ENCODE data around the gene FLVCR1. TPM values are rescaled to one million over a fixed set of nuclear protein-coding genes. Genes with fewer than 3 reads are reported as not detected.

The FLVCR1 gene
- total and polyA plus RNA-seq, 3 donors from 2014 or later = 7.4 to 13.3 (median 10.1) TPM

GRCh38 chr1:212820969-212821368, 37.1 kb upstream of the FLVCR1 start:
- intact Hi-C loops (cut with DNase I; ENCODE audit: low total_unique reads) = no loop called here
- H3K36me3 ChIP-seq (ENCODE audit: low read depth, missing control alignments) = no peaks in the 10 kb centered on the region
- no peak for DNase-seq
- TF ChIP-seq CTCF (IDR thresholded peaks at IDR 0.05) (no peak), POLR2A (IDR thresholded peaks at IDR 0.05) (no peak)
- 85 to 89% methylated on average over 2 of the region's 2 CpGs for WGBS, 2 donors
- no peaks in the 10 kb centered on the region for H3K27me3 ChIP-seq
- no peak overlapping the region for H3K27ac ChIP-seq
- H3K4me1 ChIP-seq = peaks cover 6% of the 10 kb centered on the region
- H3K9me3 ChIP-seq = no peaks in the 10 kb centered on the region
- no peak overlapping the region for H3K4me3 ChIP-seq

- no peaks in the 10 kb centered on the region for H3K36me3 ChIP-seq (ENCODE audit: low read depth, missing control alignments)
- peaks cover 5% of the 10 kb centered on the region for H3K4me1 ChIP-seq
- WGBS, 2 donors = 92 to 97% methylated on average over 3 of the region's 3 CpGs
- H3K27ac ChIP-seq = no peak overlapping the region
- intact Hi-C loops (cut with DNase I; ENCODE audit: low total_unique reads) = no loop called here
- TF ChIP-seq CTCF (IDR thresholded peaks at IDR 0.05) (no peak), POLR2A (IDR thresholded peaks at IDR 0.05) (no peak)
- no peaks in the 10 kb centered on the region for H3K27me3 ChIP-seq
- no peak for DNase-seq
- H3K4me3 ChIP-seq = no peak overlapping the region
- no peaks in the 10 kb centered on the region for H3K9me3 ChIP-seq
Measured at GRCh38 chr1:212822956-212823355, 35.1 kb upstream of the FLVCR1 start.

- Histone ChIP-seq H3K27ac (no peak overlapping the region), H3K4me1 (no peaks in the 10 kb centered on the region), H3K4me3 (no peak overlapping the region), H3K27me3 (no peaks in the 10 kb centered on the region), H3K36me3 (ENCODE audit: low read depth, missing control alignments) (no peaks in the 10 kb centered on the region), H3K9me3 (no peaks in the 10 kb centered on the region)
- no peak for TF ChIP-seq CTCF (IDR thresholded peaks at IDR 0.05)
- TF ChIP-seq POLR2A (IDR thresholded peaks at IDR 0.05) = no peak
- intact Hi-C loops (cut with DNase I; ENCODE audit: low total_unique reads) = no loop called here
- WGBS, 2 donors = 70 to 72% methylated on average over 16 of the region's 16 CpGs
- DNase-seq = no peak
Measured at GRCh38 chr1:212824201-212824600, 33.9 kb upstream of the FLVCR1 start.

- TF ChIP-seq CTCF (IDR thresholded peaks at IDR 0.05) (no peak), POLR2A (IDR thresholded peaks at IDR 0.05) (no peak)
- Histone ChIP-seq H3K27ac (no peak overlapping the region), H3K36me3 (ENCODE audit: low read depth, missing control alignments) (no peaks in the 10 kb centered on the region), H3K4me3 (no peak overlapping the region), H3K27me3 (no peaks in the 10 kb centered on the region), H3K4me1 (no peaks in the 10 kb centered on the region), H3K9me3 (no peaks in the 10 kb centered on the region)
- DNase-seq = no peak
- intact Hi-C loops (cut with DNase I; ENCODE audit: low total_unique reads) = no loop called here
- 93 to 95% methylated on average over 6 of the region's 6 CpGs for WGBS, 2 donors
Measured at GRCh38 chr1:212825798-212826452, 32.1 kb upstream of the FLVCR1 start.

- Histone ChIP-seq H3K4me1 (no peaks in the 10 kb centered on the region), H3K27ac (no peak overlapping the region), H3K27me3 (no peaks in the 10 kb centered on the region), H3K4me3 (no peak overlapping the region), H3K36me3 (ENCODE audit: low read depth, missing control alignments) (no peaks in the 10 kb centered on the region), H3K9me3 (no peaks in the 10 kb centered on the region)
- WGBS, 2 donors = 94 to 98% methylated on average over 4 of the region's 4 CpGs
- no peak for DNase-seq
- TF ChIP-seq CTCF (IDR thresholded peaks at IDR 0.05) = no peak
- no peak for TF ChIP-seq POLR2A (IDR thresholded peaks at IDR 0.05)
- intact Hi-C loops (cut with DNase I; ENCODE audit: low total_unique reads) = no loop called here
Measured at GRCh38 chr1:212827171-212827776, 30.8 kb upstream of the FLVCR1 start.
